GM19468 (cell line): ENCODE data around the gene FZD10.

Experiments
- ATAC-seq: cut with Tn5 transposase; IDR thresholded peaks from one replicate; pipeline ENCODE4 v1.9.1; 2021; ENCODE audit warnings: mild to moderate bottlenecking, moderate library complexity, moderate number of reproducible peaks; ENCODE audit not compliant: unreplicated experiment; ENCODE audit errors: extremely low read depth

The FZD10 gene

GRCh38 chr12:130131025-130131424, 31.2 kb upstream of the FZD10 start:
- ATAC-seq = no peak

GRCh38 chr12:130131801-130132200, 30.5 kb upstream of the FZD10 start:
- no peak for ATAC-seq

GRCh38 chr12:130132831-130133511, 29.3 kb upstream of the FZD10 start:
- no peak for ATAC-seq

- no peak for ATAC-seq
These were observed 28.3 kb upstream of the FZD10 start for GRCh38 chr12:130133851-130134562.

- no peak for ATAC-seq
These were observed 27.7 kb upstream of the FZD10 start for GRCh38 chr12:130134563-130134915.

GRCh38 chr12:130136509-130137039, 25.7 kb upstream of the FZD10 start:
- ATAC-seq = no peak

- ATAC-seq = no peak
These were observed 24.9 kb upstream of the FZD10 start for GRCh38 chr12:130137040-130138018.

GRCh38 chr12:130138478-130138877, 23.8 kb upstream of the FZD10 start:
- no peak for ATAC-seq

GRCh38 chr12:130139567-130140421, 22.5 kb upstream of the FZD10 start:
- ATAC-seq = no peak

GRCh38 chr12:130141105-130141504, 21.2 kb upstream of the FZD10 start:
- ATAC-seq = no peak

GRCh38 chr12:130141901-130142683, 20.2 kb upstream of the FZD10 start:
- no peak for ATAC-seq

GRCh38 chr12:130142736-130143135, 19.5 kb upstream of the FZD10 start:
- ATAC-seq = no peak

- no peak for ATAC-seq
These were observed 19.1 kb upstream of the FZD10 start for GRCh38 chr12:130143136-130143535.

- ATAC-seq = no peak
These were observed 18.0 kb upstream of the FZD10 start for GRCh38 chr12:130144256-130144655.

GRCh38 chr12:130145731-130146130, 16.5 kb upstream of the FZD10 start:
- ATAC-seq = no peak

- no peak for ATAC-seq
These were observed 15.9 kb upstream of the FZD10 start for GRCh38 chr12:130146176-130146931.

GRCh38 chr12:130147875-130148596, 14.2 kb upstream of the FZD10 start:
- no peak for ATAC-seq

- ATAC-seq = no peak
These were observed 10.4 kb upstream of the FZD10 start for GRCh38 chr12:130151846-130152245.
